Activated CD8-positive, alpha-beta T cell treated with anti-CD3 and anti-CD28 coated beads for 36 hours (primary cell): ENCODE measurements around the gene DPP6. TPM values are rescaled to one million over a fixed set of nuclear protein-coding genes. Genes with fewer than 3 reads are reported as not detected.

Experiments used
- ATAC-seq: fragments of 200-7000 bp; cut with Tn5 transposase; one replicate; pipeline ENCODE4 v1.10.0; 2021; ENCODE audit warnings: mild to moderate bottlenecking, moderate library complexity
- CTCF ChIA-PET: fragments of 350-600 bp; sonication (Branson Sonifier 250); formaldehyde crosslinking; loops from one replicate; lab custom pipeline; 2021; ENCODE audit warnings: antibody characterized with exemption; lab: Charles Lee
- POLR2A ChIA-PET: fragments of 350-600 bp; sonication (Branson Sonifier 250); formaldehyde crosslinking; loops from one replicate; lab custom pipeline; 2021; ENCODE audit warnings: antibody characterized with exemption; lab: Charles Lee
- DNase-seq: peaks from one replicate; pipeline ENCODE4 v3.0.0-alpha.2; 2020
- H3K27ac Mint-ChIP-seq: one replicate; pipeline ENCODE4 v1.8.0; 2021; ENCODE audit warnings: mild to moderate bottlenecking, mixed read lengths
- H3K27me3 Mint-ChIP-seq: one replicate; pipeline ENCODE4 v1.8.0; 2021; ENCODE audit warnings: mixed read lengths
- H3K36me3 Mint-ChIP-seq: one replicate; pipeline ENCODE4 v1.8.0; 2021; ENCODE audit warnings: low read depth, mixed read lengths
- H3K4me1 Mint-ChIP-seq: one replicate; pipeline ENCODE4 v1.8.0; 2021; ENCODE audit warnings: low read depth, mixed read lengths
- H3K4me3 Mint-ChIP-seq: one replicate; pipeline ENCODE4 v1.8.0; 2021; ENCODE audit warnings: mild to moderate bottlenecking, moderate library complexity, mixed read lengths
- H3K9me3 Mint-ChIP-seq: one replicate; pipeline ENCODE4 v1.8.0; 2021; ENCODE audit warnings: mixed read lengths
- CTCF ChIP-seq: fragments of 200-600 bp; IDR thresholded peaks from one replicate; pipeline ENCODE4 v1.8.0; 2022; ENCODE audit warnings: antibody characterized with exemption, mild to moderate bottlenecking
- intact Hi-C: fragments of 100-400 bp; cut with micrococcal nuclease; formaldehyde crosslinking; loops from one replicate; pipeline ENCODE4 v1.10.0; 2022
- total RNA-seq, 2 experiments: library from RNA; stranded (reverse); gene quantifications; one replicate each; pipeline ENCODE4 v1.2.3, GENCODE V29; 2021

Gene DPP6
- total RNA-seq, 2 experiments from 2014 or later: not detected

GRCh38 chr7:154916381-154916780 is 864.2 kb downstream of the DPP6 start:
- ChIA-PET POLR2A (interaction anchor here (1.0 kb wide), 1 partner anchor 11 kb away, joined by 4 read pairs; no protein-coding TSS in a partner anchor), CTCF (interaction anchor here (1.2 to 4.7 kb wide), 2 partner anchors 36 to 91 kb away, joined by 3 to 38 read pairs; no protein-coding TSS in a partner anchor)
- Mint-ChIP-seq H3K27ac (no peak overlapping the region), H3K4me1 (peaks cover 5% of the 10 kb centered on the region), H3K36me3 (no peaks in the 10 kb centered on the region), H3K9me3 (peaks cover under 1% of the 10 kb centered on the region), H3K4me3 (no peak overlapping the region), H3K27me3 (peaks cover 14% of the 10 kb centered on the region)
- TF ChIP-seq CTCF: no peak
- intact Hi-C loops: no loop called here
- no peak for DNase-seq
- no peak for ATAC-seq

- TF ChIP-seq CTCF: no peak
Measured at GRCh38 chr7:154916856-154917807, 864.9 kb downstream of the DPP6 start.

GRCh38 chr7:154917808-154918160 is 865.6 kb downstream of the DPP6 start:
- CTCF ChIA-PET: interaction anchor here (2.9 kb wide), 1 partner anchor 10 kb away, joined by 21 read pairs; no protein-coding TSS in a partner anchor
- peaks cover 13% of the 10 kb centered on the region for H3K27me3 Mint-ChIP-seq
- intact Hi-C loops: no loop called here

More at GRCh38 chr7:154916856-154917807, 864.9 kb downstream of the DPP6 start:
- Mint-ChIP-seq H3K27ac (no peak overlapping the region), H3K36me3 (no peaks in the 10 kb centered on the region), H3K4me1 (peaks cover 5% of the 10 kb centered on the region), H3K9me3 (no peaks in the 10 kb centered on the region), H3K4me3 (no peak overlapping the region), H3K27me3 (peaks cover 14% of the 10 kb centered on the region)
- ChIA-PET CTCF (interaction anchor here (2.9 to 4.7 kb wide), 2 partner anchors 10 to 35 kb away, joined by 21 to 38 read pairs; no protein-coding TSS in a partner anchor), POLR2A (interaction anchor here (1.0 kb wide), 1 partner anchor 10 kb away, joined by 4 read pairs; no protein-coding TSS in a partner anchor)
- ATAC-seq (no peak), DNase-seq (no peak)
- intact Hi-C loops: no loop called here

GRCh38 chr7:154918266-154918665 is 866.1 kb downstream of the DPP6 start:
- CTCF ChIA-PET: interaction anchor here (2.9 kb wide), 1 partner anchor 9 kb away, joined by 21 read pairs; no protein-coding TSS in a partner anchor
- DNase-seq: no peak
- intact Hi-C loops: no loop called here

More at GRCh38 chr7:154917808-154918160, 865.6 kb downstream of the DPP6 start:
- Mint-ChIP-seq H3K9me3 (no peaks in the 10 kb centered on the region), H3K4me3 (no peak overlapping the region), H3K36me3 (no peaks in the 10 kb centered on the region), H3K4me1 (peaks cover 5% of the 10 kb centered on the region), H3K27ac (no peak overlapping the region)
- ATAC-seq (no peak), DNase-seq (no peak)
- POLR2A ChIA-PET: no interaction called here
- no peak for TF ChIP-seq CTCF

More at GRCh38 chr7:154918266-154918665, 866.1 kb downstream of the DPP6 start:
- peaks cover 5% of the 10 kb centered on the region for H3K4me1 Mint-ChIP-seq
- no peaks in the 10 kb centered on the region for H3K36me3 Mint-ChIP-seq
- no peak for ATAC-seq
- no peak overlapping the region for H3K4me3 Mint-ChIP-seq
- no peak for TF ChIP-seq CTCF
- H3K27me3 Mint-ChIP-seq: peaks cover 13% of the 10 kb centered on the region
- no peak overlapping the region for H3K27ac Mint-ChIP-seq
- POLR2A ChIA-PET: no interaction called here
- H3K9me3 Mint-ChIP-seq: no peaks in the 10 kb centered on the region
